DND-41 (cell line): ENCODE data around the gene SLC6A19.

Experiments
- EZH2 ChIP-seq: IDR thresholded peaks from 3 replicates; pipeline ENCODE4 v1.6.1; 2012; ENCODE audit warnings: borderline replicate concordance, low read depth, mild to moderate bottlenecking, moderate library complexity, low read length, inconsistent platforms; ENCODE audit not compliant: severe bottlenecking
- TF ChIP-seq, protein P1 (sequence below): IDR thresholded peaks from 2 replicates; pipeline ENCODE4 v1.5.1; 2012; ENCODE audit warnings: borderline replicate concordance, low read length, moderate library complexity, mild to moderate bottlenecking; ENCODE audit not compliant: poor library complexity, severe bottlenecking; ENCODE audit errors: extremely low read depth

DNA sequence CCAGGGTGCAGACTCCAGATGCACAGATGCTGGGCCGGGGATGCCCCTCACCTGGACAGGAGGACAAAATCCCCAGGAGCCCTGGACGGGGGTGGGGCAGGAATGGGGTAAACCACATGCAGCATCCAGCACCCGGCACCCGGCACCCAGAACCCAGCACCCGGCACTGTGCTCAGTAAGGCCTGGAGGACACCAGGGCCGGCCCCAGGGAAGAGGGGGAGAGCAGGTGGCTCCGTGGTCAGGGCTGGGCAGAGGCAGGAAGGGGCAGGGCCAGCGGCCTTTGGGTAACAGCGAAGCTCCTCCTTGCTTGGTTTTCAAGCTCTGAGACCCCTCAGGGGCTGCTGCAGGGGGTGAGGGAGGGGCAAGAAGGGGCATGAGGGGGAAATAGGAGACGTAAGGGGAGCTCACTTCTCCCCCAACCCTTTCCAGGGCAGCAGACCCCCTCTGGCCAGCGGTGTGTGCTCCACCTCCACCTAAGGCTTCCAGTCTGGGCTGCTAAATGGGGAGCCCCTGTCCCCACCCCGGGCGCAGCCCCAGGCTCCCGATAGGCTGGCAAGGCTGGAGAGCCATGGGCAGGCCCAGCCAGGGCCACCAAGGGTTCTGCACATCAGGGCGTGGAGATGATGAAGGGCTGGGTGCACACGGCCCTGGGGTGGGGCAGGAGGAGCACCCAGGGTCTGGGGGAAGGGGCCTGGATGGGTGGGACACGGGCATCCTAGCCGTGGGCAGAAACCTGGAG, 17.8 kb upstream of the SLC6A19 start:
- TF ChIP-seq, protein P1, sequence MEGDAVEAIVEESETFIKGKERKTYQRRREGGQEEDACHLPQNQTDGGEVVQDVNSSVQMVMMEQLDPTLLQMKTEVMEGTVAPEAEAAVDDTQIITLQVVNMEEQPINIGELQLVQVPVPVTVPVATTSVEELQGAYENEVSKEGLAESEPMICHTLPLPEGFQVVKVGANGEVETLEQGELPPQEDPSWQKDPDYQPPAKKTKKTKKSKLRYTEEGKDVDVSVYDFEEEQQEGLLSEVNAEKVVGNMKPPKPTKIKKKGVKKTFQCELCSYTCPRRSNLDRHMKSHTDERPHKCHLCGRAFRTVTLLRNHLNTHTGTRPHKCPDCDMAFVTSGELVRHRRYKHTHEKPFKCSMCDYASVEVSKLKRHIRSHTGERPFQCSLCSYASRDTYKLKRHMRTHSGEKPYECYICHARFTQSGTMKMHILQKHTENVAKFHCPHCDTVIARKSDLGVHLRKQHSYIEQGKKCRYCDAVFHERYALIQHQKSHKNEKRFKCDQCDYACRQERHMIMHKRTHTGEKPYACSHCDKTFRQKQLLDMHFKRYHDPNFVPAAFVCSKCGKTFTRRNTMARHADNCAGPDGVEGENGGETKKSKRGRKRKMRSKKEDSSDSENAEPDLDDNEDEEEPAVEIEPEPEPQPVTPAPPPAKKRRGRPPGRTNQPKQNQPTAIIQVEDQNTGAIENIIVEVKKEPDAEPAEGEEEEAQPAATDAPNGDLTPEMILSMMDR, result no peak
- TF ChIP-seq EZH2, result no peak
